Medulla oblongata (tissue), 1 donor: ENCODE measurements around the gene RNLS.
"Not testable (repeated sequence)": the region's sequence is repeated elsewhere in the genome, so short reads cannot be mapped to it uniquely, and the experiment has no call there.

Experiments used
- DNase-seq: peaks from one replicate; pipeline ENCODE4 v3.0.0-alpha.2; 2015; ENCODE audit errors: extremely low spot score

The RNLS gene

DNA sequence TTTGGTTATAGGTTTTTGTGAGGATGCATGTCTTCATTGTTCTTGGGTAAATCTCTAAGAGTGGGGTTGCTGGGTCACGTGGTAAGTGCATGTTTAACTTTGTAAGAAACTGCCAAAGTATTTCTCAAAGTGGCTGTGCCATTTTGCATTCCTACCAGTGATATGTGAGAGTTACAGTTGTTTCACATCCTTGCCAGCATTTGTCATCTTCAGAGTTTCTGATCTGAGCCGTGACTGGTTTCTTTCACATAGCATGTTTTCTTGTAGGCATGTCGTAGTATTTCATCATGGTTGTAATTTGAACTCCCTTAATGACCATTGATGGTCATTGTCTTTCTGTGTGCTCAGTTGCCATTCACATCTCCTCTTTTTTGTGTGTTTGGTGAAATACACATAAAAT, 286.0 kb downstream of the RNLS start:
- DNase-seq = no peak

DNA sequence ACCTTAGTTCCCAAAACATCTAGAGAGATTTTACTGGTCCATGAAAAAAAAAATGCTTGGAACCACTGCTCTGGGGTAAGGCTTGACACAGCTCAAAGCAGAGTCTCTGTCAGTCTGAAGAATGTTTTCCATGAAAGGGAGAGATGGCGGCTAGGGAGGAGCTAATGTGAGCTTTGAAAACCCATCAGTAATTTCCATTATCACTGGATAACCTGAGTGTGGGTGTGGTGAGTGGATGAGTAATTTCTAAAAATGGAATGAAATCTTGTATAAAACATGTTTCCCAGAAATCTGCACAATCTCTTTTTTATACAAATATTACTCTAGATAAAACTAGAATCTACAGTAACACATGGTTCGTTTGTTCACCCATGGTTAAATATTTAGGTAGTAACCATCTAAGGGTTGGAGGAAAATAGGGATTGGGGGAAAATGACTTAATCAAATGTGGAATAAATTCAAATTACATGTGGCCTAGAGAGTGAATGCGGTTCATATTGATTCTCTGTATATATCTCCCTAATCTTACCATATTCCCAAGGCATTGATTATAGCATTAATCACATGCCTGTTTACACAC, 289.4 kb downstream of the RNLS start:
- DNase-seq = no peak

DNA sequence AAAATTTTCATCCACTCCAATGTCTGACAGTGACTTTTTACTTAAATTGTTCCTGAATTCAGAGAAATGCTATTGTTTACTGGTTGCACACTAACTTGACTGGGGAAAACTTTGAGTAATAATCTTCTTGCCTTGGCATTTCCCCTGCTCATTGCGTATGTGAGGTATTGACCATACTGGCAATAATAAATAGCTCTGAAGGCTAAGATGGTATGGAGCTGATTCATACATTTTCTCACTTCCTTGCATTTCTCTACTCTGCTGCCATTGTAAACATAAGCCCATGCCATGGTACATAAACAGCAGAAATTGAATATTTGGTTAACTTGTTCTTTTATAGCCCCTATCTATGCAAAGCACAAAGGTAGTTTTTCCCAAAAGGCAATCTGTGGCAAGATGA, 290.0 kb downstream of the RNLS start:
- DNase-seq = no peak

DNA sequence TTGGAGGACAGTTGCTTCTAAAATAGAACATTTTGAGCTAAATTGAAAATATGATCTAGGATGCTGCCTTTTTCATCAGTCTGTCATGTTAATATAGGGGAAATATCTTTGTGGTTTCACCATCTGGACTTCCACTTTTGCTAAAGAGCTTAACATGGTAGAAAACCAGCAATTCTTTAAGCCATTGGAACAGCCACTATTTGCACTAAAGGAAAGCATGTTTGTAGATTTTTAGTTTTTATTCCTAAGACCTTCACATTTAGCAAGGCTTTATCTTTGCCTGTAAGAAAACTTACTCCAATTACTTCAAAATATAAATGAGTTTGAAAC, 291.0 kb downstream of the RNLS start:
- no peak for DNase-seq

DNA sequence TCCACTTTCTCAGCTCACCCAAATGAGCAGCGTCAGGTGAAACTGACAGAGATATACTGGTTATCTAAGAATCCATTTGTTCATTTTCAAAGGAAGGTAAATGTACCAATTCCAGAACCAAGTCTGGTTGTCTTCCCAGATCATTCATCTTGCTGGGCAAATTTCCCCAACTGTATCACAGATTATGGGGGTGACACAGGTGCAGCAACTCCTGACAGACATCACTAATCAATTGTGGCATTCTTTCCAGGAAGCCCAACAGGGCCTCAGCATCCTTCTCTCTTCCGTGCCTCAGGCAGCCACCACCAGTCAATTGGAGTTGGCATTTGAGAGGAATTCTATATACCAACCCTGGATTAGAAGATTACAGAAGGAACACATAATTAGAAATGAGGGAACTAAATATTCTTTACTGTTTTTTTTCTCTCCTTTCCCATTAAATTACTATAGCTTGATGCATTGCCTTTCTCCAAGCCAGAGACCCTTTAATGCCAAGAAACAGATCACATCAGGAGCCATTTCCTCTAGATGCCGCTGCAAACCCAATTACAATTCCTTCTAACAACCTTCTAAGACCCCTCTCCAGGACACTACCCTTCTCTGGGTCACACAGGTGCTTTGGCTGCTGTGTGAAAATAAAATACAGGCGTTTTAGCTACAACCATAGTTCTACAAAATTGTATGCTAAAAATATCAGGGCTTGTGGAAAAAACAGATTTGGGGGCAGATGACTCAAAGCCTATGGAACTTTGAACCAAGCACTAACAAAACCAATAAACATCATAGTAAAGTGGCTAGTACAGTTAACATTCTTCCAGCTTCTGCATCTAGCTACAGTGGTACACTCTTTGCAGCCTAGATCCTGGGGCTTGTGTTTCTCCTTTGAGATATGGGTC, 291.6 kb downstream of the RNLS start:
- DNase-seq = no peak

DNA sequence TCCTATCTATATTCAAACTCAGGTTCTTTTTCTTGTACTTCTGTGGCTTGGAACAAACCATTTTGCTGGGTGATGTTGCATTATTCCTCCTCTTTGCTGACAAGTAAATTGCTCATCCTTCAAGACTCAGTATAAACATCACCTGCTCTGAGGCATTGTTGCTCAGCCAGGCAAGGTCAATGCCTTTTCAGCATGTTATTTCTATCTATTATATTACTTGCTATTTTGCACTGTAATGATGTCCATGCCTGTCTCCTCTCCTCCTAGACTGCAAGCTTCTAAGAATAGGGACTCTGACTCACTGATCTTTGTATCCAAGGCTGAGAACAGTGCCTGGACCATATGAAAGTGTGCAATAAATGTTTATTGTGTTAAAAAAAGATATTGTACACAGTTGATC, 293.8 kb downstream of the RNLS start:
- DNase-seq = no peak

DNA sequence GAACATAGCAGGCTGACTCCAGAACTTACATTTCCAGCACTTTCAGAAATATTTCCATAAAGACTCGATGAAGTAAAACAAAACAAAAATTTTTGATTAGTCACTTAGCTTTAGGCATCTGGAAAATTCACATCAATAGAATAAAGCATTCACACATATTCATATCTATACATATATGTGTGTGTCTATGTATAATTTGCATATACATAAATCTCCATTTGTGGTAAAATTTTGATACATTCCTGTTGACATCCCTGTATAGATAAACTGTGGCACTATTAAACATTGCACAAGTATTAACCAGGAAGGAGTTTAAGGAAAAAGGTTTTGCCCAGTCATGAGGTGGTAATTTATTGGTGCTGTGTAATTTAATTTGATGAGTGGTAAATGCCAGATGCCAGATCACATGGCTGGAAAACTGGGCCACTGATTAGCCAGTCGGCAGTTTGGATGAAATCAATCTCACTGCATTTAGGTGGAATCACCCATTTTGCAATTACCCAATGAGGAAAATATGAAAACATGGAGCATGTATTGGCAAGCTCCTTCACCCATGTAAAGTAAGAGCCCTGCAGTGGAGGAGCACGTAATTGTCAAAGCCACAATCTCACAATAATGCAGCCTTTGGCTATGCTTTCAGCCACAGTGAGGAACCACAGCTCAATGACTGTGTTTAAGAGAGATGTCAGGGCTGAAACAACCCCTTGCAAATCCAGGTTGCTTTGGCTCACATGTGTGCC, 294.6 kb downstream of the RNLS start:
- DNase-seq = no peak

DNA sequence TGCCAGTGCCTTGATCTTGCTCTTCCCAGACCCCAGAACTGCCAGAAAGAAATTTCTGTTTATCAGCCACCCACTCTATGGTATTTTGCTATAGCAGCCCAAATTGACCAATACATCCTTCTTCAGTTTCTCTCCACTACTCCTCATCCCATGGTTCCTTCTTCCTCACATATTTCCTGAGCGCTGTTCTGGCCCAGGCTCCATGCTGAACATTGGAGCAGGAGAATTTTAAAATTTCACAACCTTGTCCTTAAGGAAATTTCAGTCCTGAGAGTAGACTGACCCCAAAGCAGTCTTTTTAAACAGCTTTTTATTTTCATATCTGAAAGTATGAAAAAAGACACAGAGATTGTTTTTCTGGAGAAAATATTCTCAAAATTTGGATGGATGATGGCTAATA, 297.1 kb downstream of the RNLS start:
- no peak for DNase-seq

DNA sequence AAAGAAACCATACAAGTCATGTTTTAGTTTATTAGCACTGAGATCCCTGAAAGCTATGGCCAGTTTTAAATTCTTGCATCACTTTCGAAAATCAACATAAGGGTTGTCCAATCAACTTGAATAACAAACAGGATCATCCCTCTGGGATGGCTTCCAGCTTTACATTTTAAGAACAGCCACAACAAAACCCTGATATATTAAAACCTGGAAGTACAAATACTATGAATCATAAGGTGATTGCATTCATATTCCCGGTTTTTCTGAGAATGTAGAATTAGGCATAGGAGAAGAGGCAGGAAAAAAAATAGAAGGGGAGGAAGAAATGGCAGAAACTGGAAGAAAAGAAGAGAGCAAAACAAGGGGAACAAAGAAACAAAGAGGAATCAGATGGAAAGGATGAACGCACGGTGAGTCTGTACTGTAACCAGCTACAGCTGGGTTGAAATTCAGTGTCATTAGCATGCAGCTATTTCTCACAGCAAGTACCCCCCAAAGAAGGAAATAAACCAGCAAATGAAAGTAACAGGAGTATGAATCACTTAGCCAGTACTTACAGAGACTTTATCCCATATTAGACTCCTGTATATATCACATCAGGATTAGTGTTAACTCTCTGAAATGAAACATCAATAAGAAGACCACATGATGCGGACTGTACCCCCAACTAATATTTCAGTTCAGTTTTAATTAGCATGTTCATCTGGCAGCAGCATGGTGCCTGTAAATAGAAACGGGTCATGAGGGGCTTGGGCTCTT, 301.3 kb downstream of the RNLS start:
- no peak for DNase-seq

DNA sequence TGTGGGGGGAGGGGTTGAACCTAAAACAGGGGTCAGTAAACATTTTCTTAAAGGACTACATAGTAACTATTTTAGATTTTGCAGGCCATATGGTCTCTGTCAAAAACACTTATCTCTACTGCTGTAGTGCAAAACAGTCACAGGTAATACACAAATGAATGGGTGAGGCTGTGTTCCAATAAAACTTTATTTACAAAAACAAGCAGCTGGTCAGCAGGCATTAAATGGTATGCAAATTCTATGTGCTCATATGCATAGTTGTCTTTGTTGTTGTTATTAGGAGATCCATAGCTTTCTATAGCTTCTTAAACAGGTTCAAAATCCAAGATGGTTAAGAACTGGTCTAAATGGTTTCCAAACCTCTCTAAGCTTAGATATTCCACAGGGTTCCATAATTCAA, 302.6 kb downstream of the RNLS start:
- DNase-seq = no peak

DNA sequence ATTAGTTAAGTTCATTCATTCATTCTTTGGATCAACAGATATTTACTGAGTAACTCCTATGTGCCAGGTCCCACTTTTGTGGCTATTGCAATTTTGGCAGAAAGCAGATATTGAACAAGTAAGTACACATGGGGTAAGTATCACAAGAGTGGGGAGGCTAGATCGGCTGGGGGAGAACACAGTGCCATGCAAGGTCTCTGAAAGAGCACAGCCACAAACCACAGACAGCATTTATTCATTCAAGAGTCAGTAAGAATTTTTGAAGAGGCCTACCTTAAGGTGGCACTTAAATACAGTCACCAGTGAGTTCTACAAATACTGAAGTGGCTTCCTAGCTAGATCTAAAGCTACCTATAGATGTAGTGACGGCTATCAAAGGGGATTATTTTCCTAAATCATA, 304.2 kb downstream of the RNLS start:
- DNase-seq = no peak

DNA sequence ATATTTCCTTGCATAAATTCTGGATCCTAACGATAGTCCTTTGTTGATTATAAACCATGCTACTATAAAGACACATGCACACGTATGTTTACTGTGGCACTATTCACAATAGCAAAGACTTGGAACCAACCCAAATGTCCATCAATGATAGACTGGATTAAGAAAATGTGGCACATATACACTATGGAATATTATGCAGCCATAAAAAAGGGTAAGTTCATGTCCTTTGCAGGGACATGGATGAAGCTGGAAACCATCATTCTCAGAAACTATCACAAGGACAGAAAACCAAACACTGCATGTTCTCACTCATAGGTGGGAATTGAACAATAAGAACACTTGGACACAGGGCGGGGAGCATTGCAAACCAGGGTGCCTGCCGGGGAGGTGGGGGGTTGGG, 306.2 kb downstream of the RNLS start:
- not testable (repeated sequence) for DNase-seq

DNA sequence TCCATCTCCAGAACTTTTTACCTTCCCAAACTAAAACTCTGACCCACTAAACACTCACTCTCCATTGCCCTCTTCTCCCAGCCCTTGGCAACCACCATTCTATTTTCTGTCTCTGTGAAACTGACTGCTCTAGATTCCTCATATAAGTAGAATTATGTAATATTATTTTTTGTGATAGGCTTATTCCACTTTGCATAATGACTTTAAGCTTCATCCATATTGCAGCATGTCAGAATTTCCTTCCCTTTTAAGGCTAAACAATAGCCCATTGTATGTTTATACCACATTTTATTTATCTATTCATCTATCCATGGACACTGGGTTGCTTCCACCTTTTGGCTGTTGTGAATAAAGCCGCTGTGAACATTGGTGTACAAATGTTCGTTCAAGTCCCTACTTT, 308.8 kb downstream of the RNLS start:
- no peak for DNase-seq

DNA sequence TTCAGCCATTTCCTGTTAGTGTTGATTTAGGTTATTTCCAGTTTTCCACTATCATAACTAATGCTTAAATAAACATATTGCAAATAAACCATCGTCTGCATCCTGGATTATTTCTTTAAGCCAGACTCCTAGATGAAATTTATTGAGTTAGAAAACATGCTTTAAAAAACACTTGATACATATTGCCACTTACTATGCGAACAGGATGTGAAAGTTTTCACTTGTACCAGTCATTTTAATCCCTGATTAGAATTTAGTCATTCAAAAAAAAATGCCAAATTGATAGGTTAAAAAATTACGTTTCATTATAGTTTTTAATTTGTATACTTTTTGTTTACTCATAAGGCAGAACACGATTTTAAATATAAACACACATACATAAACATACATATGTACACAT, 309.6 kb downstream of the RNLS start:
- no peak for DNase-seq

DNA sequence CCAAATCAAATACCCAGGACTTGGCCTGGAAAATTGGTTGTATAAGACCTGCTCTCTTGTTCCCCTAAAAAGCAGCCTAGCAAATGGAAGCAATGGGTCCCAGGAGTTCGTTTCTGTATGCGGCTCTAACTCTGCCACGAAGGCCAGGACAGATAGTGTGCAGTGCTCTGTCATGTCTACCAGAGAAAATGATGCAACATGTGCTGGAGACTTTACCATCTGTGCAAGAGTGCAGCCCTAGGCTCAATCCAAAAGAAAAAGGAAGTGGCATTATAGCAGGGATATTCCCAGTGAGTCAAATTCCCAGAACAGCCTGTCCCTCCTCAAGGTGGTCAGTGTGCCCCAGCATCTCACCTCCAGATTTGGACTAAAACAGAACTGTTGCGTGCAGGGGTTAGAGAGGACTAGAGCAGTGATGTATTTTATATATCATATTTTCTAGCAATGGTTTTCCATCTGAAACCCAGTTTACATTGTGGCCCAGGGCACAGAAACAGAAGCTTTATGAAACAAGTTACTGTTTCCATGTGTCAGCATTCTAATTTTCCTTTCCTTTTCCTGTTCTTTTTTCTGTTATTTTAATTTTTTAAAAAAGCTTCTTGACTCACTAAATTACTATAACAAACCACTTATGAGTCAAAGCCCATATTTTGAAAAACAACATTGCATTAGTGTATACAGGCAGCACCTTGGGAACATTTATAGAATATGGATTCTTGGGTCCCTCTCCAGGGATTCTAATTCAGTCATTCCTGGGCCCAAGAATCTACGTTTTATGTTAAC, 311.2 kb downstream of the RNLS start:
- no peak for DNase-seq

DNA sequence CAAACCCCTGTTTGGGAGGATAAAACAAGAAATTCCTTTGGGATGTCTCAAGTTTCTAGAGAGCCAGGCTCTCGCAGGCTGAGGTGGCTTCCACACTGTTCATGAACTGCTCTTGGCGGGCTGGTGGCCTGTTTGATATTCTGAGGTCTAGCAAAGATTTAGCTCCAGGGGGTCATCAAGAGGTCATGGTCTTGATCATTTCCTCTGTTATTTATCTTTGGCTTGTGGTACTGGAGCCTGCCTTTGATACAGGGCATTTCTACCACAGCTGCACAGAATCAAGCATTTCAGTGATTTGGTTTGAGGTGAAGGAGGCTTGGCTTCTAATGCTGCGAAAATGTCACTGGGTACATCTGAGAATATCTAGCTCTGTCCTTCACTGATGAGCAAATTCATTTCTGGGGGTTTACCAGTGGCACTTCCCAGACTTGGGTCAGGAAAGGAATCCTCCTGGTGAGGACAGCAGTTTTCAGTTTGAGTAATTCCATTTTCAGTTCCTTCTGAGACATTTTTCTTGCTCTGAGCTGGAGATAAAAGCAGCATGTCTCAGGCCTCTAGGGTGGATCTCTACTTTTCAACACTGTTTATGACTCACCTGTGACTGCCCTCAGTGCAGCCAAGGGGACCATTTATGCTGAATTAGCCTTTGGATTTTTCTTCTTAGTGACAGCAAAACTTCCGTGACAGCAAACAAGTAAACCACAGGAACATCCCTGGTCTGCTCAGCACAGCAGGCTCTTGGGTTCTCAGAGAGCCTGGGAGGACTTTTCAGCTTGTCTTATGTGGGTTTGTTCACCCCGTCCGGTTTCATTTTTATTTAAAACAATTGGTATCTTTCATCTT, 312.0 kb downstream of the RNLS start:
- peak; percentile 43 for DNase-seq

DNA sequence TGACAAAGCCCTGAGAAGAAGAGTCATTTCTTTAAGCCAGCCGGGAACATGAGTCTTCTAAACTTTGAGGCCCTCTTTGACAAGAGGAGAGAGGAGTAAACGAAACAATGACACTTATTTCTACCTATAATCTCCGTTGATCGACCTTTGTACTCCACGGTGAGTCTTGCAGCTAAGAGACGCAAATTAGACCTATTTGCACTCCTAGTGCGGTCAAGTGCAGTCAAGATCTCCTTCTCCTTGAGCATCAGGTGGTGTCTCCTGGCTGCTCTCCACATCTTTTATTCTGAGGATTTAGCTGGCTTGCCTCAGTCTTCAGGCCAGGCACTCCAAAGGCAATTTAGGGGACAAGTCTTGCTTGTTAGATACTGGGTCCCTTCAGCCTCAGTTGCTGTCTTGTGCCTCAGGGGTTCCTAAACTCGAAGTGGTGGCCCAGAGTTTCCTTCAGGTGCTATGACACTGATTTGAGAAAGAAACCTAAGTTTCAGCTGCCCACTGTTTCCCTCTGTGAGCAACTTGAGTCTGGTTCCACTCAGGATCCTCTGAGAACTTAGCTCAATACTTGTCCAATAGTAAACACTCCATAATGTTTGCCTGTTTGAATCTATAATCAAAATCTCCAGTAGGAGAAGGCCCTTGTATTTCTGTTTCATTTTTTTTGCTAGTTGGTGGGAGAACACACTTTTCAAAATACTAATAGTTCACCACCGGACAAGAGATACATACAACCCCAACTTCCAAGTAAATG, 312.9 kb downstream of the RNLS start:
- no peak for DNase-seq

DNA sequence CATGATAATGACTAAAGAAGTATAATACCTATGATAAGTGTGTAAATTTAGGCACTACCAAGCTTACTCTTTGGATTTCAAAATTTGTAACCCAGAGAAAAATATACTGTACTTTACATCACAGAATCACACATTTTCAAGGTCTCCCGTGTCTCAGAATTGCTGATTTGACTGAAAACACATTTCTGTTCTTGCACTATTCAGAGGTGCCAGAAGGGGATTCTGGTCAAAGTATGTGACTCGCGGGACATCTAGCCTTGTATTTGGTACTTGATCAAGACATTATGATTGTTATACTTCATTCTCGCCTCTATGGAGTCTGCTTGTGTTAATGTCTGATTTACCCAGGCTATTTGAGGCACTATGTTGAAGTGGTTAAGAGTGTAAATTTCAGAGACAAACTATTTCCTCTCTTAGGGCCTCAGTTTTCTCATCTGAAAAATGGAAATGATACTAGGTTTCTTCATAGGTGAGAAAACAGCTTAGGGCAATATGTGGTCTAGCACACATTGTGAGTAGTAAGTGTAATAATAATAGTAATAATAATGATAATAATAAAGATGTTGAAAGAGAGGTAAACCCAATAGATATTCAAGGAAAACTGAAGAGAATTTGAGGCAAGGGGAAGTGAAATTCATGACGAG, 320.4 kb downstream of the RNLS start:
- no peak for DNase-seq

DNA sequence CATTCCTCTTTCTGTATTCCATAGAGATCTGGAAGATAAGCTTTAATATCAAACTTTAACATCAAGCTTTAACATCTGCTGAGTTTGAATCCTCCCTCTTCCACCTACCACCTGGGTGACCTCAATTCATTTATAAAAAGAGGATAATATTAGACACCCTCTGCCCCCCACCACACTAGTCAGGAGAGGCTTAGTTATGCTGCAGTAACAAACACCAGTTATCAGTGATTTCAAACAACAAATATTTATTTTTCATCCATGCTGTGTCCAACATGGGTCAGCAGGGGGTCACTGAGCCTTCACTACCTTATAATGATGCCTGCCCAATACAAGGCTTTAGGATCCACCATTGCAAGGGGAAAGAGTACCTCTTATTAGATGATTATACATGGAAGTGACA, 322.0 kb downstream of the RNLS start:
- no peak for DNase-seq
